ENCODE results near the gene MFSD11.
"Not testable (repeated sequence)": the region's sequence is repeated elsewhere in the genome, so short reads cannot be mapped to it uniquely, and the experiment has no call there.

The MFSD11 gene

GRCh38 chr17:76738468-76738850 is 540 bp downstream of the MFSD11 start:
- FAIRE-seq (no peak), DNase-seq (ENCODE audit: insufficient read length, low spot score) (no peak)
- TF ChIP-seq POLR2A (IDR thresholded peaks at IDR 0.05; ENCODE audit: low read depth, low read length), result no peak

DNA sequence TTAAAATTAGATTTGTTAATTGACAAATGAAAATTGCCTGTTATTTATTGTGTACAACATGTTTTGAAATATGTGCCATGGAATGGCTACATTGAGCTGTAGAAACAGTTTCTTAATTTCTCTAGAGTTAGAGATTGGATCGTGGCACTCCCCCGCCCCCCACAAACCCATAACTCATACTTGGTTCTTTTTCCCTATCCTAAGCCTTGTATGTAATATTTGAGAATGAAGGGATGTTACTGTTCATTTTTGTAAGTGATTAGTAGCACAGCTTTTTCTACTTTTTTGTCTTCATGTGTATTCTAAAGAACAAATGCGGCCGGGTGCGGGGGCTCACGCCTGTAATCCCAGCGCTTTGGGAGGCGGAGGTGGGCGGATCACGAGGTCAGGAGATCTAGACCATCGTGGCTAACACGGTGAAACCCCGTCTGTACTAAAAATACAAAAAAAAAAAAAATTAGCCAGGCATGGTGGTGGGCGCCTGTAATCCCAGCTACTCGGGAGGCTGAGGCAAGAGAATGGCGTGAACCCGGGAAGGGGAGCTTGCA is 1.7 kb downstream of the MFSD11 start:
- DNase-seq (ENCODE audit: insufficient read length, low spot score); FAIRE-seq: not testable (repeated sequence)

DNA sequence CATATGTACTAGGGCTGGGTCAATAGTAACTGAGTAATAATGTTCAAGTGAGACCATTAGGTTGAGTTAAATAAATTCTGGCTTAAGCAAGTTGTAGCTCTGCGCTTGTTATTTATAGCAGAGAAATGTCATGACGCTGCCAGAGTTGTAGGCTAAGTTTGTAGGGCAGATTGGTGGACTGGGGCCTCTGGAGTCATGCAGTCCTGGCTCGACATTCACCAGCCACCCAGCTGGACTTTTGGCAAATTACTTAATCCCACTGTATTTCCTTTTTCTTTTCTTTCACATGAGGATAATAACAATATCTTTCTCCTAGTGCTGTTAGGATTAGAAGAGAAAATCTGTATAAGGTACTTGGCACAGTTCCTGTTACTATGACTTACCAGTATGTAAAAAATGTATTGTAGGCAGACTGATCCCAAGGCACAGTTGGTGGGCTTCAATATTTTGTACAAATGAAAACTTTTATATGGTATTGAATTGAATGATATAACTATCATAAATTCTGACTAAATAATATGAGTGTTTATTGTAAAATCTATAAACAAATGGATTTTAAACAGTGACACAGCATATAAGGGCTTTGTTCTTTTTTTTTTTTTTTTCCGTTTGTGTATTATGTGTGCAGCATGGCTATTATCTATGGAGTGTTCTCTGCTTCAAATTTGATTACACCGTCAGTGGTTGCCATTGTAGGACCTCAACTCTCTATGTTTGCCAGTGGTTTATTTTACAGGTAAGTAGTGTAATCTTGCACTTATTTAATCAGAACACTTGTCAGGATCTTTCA is 2.6 kb downstream of the MFSD11 start:
- DNase-seq (ENCODE audit: insufficient read length, low spot score) (no peak), FAIRE-seq (no peak)
- no peak for TF ChIP-seq POLR2A (IDR thresholded peaks at IDR 0.05; ENCODE audit: low read depth, low read length)

DNA sequence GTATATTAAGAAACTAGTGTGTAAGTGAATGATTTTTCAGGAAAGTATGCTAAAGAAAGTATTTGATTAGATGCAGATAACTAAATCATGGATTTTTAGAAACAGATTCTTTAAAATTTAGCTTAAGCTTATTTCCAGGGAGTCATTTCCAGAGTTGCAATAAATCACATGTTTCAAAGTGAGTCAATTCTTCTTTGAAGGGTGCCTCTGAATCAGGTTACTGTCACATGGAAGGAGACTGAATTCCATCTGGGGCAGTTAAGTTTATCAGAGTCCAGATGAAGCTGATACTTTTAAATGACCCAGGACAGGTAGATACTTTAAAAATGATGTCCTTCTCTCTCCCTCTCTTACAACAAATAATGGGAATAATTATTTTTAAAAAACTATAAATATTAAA is 5.0 kb downstream of the MFSD11 start:
- FAIRE-seq, result peak; percentile 30
- TF ChIP-seq POLR2A (IDR thresholded peaks at IDR 0.05; ENCODE audit: low read depth, low read length), result no peak
- DNase-seq (ENCODE audit: insufficient read length, low spot score), result no peak

GRCh38 chr17:76744747-76745146 is 6.8 kb downstream of the MFSD11 start:
- no peak for TF ChIP-seq POLR2A (IDR thresholded peaks at IDR 0.05; ENCODE audit: low read depth, low read length)
- FAIRE-seq, result no peak
- no peak for DNase-seq (ENCODE audit: insufficient read length, low spot score)

- DNase-seq (ENCODE audit: insufficient read length, low spot score); FAIRE-seq: not testable (repeated sequence)
Observed at GRCh38 chr17:76745785-76746184, 7.9 kb downstream of the MFSD11 start.

DNA sequence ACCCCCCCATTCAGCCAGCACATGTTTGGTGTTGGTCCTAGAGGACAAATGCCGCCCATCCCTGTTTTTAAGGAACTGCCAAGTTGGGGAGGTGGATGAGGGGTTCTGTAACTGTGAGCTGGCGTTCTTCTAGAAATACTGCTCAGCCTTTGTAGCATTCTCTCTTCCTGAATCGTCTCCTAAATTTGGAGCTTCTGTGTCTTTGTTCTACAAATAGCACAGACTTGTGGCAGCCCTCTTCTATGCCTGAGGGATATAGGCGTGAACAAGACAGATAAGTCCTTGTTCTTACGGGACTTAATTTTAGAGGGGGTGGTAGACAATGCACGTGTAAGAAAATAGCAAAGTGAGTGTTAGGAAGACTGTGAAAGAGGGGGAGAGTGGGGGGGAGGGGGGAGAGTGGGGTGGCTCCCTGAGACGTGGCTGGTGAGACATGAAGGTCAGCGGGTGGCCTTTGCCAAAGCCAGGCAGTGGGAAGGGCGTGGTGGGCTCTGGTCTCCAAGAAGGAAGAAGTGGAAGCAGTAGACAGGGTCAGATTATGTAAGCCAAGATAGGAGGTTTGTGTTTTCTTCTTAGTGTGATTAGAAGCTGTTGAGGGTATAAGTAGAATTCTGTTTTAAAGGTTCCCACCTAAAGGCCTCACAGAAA is 9.9 kb downstream of the MFSD11 start:
- no peak for TF ChIP-seq POLR2A (IDR thresholded peaks at IDR 0.05; ENCODE audit: low read depth, low read length)
- FAIRE-seq (no peak), DNase-seq (ENCODE audit: insufficient read length, low spot score) (no peak)

- no peak for DNase-seq (ENCODE audit: insufficient read length, low spot score)
- FAIRE-seq, result no peak
- no peak for TF ChIP-seq POLR2A (IDR thresholded peaks at IDR 0.05; ENCODE audit: low read depth, low read length)
Observed at GRCh38 chr17:76748657-76749056, 10.7 kb downstream of the MFSD11 start.

GRCh38 chr17:76751416-76751993 is 13.6 kb downstream of the MFSD11 start:
- DNase-seq (ENCODE audit: insufficient read length, low spot score) (no peak), FAIRE-seq (no peak)
- no peak for TF ChIP-seq POLR2A (IDR thresholded peaks at IDR 0.05; ENCODE audit: low read depth, low read length)

GRCh38 chr17:76752006-76752405 is 14.1 kb downstream of the MFSD11 start:
- no peak for TF ChIP-seq POLR2A (IDR thresholded peaks at IDR 0.05; ENCODE audit: low read depth, low read length)
- DNase-seq (ENCODE audit: insufficient read length, low spot score) (no peak), FAIRE-seq (no peak)

- DNase-seq (ENCODE audit: insufficient read length, low spot score) (no peak), FAIRE-seq (no peak)
- no peak for TF ChIP-seq POLR2A (IDR thresholded peaks at IDR 0.05; ENCODE audit: low read depth, low read length)
Observed at GRCh38 chr17:76753061-76753961, 15.4 kb downstream of the MFSD11 start.

DNA sequence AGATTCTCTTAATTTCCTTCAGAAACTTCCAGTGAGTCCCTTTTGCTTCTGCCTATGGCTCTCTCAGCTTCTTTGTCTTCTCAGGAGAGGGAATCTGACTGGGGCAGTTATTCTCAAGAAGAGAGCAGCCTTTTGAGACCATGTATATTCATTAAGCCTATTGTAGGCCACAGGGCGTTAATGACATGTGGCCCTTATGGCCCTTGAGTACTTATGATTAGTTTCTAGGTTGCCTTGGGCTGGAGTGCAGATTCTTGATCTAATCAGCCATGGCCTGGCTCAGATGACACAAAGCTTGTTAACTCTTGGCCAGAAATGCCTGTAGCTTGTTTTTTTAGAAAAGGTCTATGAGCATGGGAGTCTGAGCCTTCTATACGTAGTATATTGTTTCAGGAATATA is 17.4 kb downstream of the MFSD11 start:
- DNase-seq (ENCODE audit: insufficient read length, low spot score) (no peak), FAIRE-seq (no peak)
- no peak for TF ChIP-seq POLR2A (IDR thresholded peaks at IDR 0.05; ENCODE audit: low read depth, low read length)

GRCh38 chr17:76757256-76757655 is 19.3 kb downstream of the MFSD11 start:
- TF ChIP-seq POLR2A (IDR thresholded peaks at IDR 0.05; ENCODE audit: low read depth, low read length), result no peak
- FAIRE-seq, result no peak
- no peak for DNase-seq (ENCODE audit: insufficient read length, low spot score)

DNA sequence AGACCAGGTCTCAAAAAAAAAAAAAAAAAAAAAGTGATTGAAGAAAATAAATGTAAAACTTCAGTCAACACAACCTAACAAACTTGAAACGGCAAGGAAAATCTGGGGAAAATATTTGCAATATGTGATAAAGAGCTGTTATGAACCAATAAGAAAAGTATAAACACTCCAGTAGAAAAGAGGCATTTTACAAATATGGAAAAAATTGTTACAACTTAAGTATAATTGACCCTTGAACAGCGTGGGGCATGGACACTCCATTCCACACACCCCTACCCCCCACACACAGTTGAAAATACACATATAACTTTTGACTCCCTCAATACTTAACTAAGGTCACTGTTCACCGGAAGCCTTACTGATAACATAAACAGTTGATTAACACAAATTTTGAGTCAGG is 20.7 kb downstream of the MFSD11 start:
- DNase-seq (ENCODE audit: insufficient read length, low spot score), result no peak
- TF ChIP-seq POLR2A (IDR thresholded peaks at IDR 0.05; ENCODE audit: low read depth, low read length), result no peak
- no peak for FAIRE-seq
